Measurements from ENCODE around the gene KCNA3.
"Not testable (repeated sequence)": the region's sequence is repeated elsewhere in the genome, so short reads cannot be mapped to it uniquely, and the experiment has no call there.

The KCNA3 gene

DNA sequence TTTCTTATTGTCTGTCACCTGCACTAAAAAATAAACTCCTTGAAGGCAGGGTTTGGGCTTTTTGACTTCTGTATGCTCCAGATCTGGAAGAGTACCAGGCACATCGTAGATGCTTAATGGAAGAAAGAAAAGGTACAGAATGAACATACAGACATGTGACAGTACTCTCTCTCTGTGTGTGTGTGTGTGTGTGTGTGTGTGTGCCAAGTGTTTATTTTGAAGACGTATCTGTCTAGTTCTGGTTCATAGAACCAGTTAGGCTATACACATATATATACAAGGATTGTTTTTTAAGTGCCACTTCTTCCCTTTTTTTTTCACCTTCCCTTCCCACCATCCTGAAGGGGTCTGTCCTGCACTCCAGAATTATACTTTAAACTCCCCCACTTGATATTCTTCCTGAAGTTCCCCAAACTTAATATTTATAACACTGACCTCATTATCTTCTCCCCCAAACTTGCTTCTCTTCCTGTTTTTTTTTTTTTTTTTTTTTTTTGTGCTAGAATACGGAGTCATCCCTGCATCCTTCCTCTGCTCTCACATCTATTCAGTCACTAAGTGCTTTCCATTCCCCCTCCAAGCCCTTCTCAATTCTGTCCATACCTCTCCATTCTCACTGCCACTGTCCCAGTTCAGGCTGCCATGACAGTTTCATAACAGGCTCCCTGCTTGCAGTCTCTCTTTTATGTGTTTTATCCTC is 5.4 kb upstream of the KCNA3 start:
- DNase-seq (ENCODE audit: low read depth in 3 of 3, low spot score in 1 of 3): no peak

DNA sequence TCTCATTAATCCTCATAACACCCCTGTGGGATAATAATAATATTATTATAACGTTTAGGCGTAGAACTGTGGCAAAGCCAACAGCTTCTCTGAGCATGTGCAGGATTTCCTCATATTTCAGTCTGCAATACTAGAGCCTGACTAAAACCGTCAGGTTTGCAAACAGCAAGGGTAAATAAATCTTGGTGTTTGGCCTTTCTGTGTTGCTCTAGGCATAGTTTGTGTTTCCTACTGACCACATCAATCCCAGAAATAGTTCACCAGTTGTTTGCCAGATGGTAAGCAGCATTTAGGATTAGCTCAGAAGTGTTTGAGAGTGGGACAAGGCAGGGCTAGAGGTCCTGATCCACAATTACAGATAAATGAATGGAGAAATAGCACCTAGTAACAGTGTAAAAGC is 2.8 kb upstream of the KCNA3 start:
- DNase-seq (ENCODE audit: low read depth in 3 of 3, low spot score in 1 of 3): no peak

DNA sequence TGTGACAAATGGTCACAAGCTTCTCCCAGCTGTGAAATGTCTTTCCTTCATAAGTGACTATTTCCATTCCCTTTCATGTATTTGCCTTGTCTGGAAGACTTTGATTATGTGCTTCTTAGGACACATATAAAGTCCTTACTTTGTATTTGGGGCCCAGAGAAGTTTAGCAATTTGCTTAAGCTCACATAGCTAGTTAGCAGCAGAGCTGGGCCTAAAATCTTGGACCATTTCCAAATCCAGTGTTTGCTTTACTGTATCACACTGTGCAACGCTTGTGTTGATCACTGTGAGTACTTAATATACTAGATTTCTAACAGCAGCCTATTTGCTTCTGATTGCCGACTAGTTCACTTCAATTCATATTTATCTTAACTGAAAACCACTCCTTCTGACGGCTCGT is 2.2 kb upstream of the KCNA3 start:
- DNase-seq (ENCODE audit: low read depth in 3 of 3, low spot score in 1 of 3): no peak

DNA sequence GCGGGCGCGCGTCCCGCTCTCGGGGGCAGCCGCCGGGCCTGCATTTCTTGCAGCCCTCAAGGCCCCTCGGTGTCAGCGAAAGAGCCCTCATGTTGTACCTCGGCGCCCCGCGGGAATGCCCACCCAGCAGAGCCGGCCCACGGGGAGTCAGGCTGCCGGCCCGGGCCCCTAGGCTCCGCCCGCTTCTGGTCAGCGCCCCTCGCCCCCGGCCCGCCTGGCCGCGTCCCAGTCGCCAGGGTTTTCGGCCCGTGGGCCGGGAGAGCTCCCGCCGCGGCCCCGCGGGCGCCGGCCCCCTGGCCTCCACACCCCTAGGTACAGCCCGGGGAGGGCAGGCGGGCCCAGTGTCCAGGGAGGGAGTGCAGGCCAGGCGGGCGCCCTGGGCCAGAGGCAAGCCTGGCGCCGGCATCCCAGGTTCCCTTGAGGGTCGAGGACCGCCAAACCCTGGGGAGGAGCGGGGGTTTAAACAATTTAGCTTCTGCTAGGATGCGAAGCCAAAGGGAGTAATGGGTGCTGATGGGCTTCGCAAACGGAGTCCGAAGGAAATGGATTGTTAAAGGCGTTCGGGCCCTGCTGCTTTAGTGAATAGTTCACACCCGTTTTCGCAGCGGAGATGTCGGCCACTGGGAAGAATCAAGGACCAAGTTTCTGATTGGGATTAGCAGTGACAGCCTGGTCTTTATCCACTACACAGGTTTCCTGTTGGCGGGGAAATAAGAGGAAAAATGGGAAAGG is 486 bp upstream of the KCNA3 start:
- DNase-seq (ENCODE audit: low read depth in 3 of 3, low spot score in 1 of 3): no peak

DNA sequence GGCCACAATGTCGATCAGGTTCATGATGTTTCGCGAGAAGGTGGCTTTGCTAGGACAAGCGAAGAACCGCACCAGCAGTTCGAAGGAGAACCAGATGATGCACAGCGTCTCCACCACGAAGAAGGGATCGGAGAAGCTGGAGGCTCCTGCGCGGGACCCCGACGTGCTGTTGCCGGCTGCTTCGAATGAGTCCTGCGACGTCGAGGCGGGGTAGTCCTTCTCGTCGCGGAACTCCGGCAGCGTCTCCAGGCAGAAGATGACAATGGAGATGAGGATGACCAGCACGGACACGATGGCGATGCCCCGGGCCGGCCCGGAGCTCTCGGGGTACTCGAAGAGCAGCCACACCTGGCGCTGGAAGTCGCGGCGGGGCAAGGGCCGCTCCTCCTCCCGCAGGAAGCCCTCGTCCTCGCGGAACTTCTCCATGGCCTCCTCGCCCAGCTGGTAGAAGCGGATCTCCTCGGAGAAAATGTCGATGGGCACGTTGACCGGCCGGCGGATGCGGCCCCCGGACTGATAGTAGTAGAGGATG is 869 bp downstream of the KCNA3 start:
- DNase-seq (ENCODE audit: low read depth in 3 of 3, low spot score in 1 of 3): peak in 1 of 3 donors; percentile 12

DNA sequence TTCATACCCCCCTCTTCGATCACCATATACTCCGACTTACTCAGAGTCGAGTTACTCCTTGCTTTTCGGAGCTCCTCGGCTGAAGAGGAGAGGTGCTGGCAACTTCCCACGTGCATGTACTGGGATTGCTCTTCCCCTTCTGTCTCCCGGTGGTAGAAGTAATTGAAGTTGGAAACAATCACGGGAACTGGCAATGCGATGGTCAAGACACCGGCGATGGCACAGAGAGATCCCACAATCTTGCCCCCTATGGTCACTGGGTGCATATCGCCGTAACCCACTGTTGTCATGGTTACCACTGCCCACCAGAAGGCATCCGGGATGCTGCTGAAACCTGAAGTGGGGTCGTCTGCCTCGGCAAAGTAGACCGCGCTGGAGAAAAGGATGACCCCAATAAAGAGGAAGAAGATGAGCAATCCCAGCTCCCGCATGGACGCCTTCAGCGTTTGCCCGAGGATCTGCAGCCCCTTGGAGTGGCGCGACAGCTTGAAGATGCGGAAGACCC is 1.5 kb downstream of the KCNA3 start:
- peak in 1 of 3 donors; percentile 5 for DNase-seq (ENCODE audit: low read depth in 3 of 3, low spot score in 1 of 3)

DNA sequence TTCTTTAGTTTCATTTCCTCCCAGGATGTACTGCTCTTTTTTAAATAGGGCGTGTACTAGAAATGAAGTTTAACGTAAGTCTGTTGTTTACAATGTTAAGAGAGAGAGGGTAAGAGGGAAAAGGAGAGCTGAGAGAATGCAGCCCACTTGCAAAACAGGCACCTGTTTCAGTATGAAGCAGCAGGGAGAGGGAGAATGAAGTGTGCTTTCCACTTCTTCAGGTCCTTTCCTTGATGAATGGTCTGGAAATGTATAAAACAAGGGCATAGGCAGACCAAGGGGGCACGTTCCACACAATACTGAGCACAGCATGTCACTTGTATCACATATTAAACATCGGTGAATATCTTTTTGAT is 2.0 kb downstream of the KCNA3 start:
- DNase-seq (ENCODE audit: low read depth in 3 of 3, low spot score in 1 of 3): no peak

DNA sequence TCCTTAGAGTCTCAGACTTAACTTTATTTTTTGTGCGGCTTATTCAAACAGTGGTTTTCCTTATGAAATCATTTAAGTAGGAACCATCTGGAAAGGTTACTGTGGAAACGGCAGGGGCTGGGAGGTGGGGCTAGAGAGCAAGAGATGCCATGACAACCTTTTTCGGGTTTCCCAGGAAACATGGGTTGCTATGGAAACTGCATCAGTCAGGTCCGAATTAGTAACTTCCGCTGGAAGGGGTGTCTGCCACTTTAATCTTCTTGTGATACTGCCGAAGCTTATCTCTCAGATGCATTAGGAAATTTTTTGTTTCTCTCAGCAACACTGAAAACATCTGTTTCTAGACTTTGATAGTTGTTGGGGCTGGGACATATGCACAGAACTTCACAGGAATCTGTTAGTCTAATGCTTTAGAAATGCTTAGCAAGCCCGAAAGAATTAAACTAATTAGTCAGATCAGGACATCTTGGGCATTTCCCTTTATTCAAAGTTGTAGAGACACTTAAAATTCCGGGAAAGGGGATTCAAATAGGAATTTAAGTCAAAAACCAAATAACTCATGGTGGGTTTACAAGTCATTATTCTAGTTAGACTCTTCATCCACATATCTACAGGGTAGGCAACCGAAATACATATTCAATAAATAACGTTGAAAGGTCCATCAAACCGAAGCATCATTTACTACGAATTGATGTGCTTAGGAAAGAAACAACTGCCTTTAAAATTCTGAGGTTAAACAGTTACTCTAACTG is 2.6 kb downstream of the KCNA3 start:
- DNase-seq (ENCODE audit: low read depth in 3 of 3, low spot score in 1 of 3): peak; percentile 28 to 58 (median 37)

DNA sequence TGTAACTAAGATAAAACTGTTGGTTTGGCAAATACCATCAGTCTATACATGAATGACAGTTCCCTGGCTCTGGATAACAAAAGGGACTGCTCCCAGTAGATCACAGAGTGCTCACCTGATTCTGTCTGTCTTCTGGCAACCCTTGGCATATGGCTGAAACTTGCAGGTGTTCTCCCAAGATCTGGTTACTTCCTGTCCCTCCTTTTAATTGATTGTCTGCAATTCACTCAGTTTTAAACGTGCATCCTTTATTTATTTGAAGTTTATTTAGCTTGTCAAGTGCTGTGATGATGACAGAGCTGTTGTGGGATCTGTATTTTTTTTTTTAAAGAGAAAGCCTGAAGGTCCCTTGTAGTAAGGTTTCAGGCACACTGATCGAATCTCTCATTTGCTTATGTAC is 3.4 kb downstream of the KCNA3 start:
- no peak for DNase-seq (ENCODE audit: low read depth in 3 of 3, low spot score in 1 of 3)

DNA sequence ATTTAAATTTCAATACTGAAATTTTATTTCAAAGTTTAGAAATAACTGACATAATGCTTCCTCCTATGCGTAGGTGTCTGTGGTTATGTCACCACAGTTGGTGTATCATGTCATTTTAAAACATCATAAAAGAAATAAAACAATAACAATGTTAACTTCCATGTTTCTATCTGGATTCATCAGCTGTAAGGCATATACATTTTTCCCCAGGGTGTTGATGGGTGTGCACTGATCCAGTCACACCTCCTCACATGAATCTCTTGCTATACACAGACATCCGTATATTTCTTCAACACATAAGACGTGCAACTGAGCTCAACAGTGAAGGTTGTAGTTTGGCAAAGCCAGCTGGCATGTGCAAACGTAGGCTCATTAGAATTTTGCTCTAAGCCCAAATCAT is 6.2 kb downstream of the KCNA3 start:
- no peak for DNase-seq (ENCODE audit: low read depth in 3 of 3, low spot score in 1 of 3)

DNA sequence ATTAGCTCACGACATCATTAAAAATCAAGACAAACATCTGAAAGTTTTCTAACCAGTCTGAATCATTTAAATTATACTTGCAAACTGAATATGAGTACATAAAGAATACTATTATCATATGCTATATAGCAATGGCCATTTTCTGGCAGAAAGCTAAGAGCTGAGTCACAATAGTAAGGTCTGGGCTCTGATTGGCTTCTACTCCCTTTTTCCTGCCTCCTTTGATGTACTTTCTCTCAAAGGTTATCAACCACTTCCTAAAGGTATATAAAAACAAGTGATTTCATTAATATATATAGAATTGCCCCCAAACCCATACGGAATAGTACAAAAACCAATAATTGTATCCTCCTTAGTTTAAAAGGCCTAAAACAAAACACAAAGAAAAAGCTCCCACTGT is 7.0 kb downstream of the KCNA3 start:
- DNase-seq (ENCODE audit: low read depth in 3 of 3, low spot score in 1 of 3): no peak

DNA sequence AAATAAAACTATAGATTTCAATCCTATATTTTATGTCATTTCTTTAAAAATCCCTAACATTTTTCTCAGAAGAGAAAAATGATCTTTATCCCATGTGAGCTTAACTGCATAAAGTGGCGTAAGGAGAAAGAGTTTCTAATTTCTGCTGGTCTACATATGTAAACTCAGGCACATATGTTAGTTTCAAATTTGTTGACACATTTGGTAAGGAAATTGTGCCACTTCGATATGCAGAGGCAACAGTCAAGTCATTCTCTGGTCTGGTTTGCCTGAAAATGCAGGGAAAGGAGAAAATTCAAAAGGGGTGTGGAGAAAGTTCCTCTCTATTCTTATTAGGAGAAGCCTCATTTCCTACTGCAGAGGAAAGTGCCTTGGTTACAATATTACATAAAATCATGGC is 11.5 kb downstream of the KCNA3 start:
- no peak for DNase-seq (ENCODE audit: low read depth in 3 of 3, low spot score in 1 of 3)

DNA sequence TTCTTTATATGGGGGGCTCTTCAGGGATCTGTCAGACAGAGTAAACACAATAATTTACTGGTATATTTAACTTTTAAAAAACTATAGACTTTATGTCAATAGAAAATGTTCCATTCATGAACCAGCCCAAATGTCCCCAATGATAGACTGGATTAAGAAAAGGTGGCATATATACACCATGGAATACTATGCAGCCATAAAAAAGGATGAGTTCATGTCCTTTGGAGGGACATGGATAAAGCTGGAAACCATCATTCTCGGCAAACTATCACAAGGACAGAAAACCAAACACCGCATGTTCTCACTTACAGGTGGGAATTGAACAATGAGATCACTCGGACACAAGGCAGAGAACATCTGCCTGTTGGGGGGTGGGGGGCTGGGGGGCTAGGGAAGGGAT is 15.2 kb downstream of the KCNA3 start:
- DNase-seq (ENCODE audit: low read depth in 3 of 3, low spot score in 1 of 3): not testable (repeated sequence)

DNA sequence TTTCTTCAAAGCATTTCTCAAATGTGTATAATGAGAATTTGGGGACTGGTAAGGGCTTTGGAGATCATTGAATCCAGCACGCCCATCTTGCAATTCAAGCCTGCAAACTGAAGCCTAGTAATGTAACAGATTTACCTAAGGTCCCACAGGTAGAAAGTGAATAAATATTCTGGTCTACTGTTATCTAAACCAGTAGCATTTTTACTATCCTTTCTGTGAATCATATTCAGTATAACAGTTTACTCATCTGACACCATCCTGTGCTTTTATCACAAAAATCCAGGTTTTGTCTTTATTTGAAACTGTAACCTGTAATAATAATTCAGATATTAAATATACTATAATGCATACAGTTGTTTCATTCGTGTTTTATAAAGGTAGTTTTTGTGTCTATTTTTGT is 17.4 kb downstream of the KCNA3 start:
- no peak for DNase-seq (ENCODE audit: low read depth in 3 of 3, low spot score in 1 of 3)

DNA sequence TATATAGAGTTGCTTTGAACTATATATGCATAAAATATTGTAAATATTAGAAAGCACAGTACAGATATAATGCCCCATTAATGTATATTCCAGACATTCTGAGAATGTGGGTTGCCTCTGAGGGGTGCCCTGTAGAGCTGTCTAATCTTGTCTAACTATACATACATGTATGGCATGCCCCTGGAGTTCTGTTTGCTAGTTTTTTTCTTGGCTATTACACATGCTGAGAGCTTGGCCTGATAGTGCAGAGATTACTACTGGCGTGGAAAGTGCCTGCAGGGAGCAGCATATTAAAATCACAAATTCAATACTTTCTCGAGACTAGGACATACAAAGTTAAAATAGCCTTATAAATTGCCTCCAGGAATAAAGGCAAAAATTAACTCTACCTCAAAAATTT is 24.1 kb downstream of the KCNA3 start:
- no peak for DNase-seq (ENCODE audit: low read depth in 3 of 3, low spot score in 1 of 3)

DNA sequence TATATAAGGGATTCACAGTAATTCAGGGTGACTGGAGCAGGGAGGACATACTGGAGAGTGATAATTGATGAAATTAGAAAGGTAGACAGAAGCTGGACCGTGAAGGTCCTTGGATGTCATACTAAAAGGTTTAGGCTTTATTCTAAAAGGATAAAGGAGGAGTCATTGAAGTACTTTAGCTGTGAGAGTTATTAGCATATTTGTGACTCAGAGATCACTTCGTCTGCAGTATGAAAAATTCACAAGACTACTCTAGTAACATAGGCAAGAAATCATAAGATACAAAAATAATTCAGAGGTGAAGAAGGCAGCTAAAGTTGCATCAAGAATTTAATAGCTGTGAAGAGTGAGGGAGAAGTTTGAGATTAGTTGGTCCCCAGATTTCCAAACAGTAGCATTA is 26.3 kb downstream of the KCNA3 start:
- no peak for DNase-seq (ENCODE audit: low read depth in 3 of 3, low spot score in 1 of 3)

DNA sequence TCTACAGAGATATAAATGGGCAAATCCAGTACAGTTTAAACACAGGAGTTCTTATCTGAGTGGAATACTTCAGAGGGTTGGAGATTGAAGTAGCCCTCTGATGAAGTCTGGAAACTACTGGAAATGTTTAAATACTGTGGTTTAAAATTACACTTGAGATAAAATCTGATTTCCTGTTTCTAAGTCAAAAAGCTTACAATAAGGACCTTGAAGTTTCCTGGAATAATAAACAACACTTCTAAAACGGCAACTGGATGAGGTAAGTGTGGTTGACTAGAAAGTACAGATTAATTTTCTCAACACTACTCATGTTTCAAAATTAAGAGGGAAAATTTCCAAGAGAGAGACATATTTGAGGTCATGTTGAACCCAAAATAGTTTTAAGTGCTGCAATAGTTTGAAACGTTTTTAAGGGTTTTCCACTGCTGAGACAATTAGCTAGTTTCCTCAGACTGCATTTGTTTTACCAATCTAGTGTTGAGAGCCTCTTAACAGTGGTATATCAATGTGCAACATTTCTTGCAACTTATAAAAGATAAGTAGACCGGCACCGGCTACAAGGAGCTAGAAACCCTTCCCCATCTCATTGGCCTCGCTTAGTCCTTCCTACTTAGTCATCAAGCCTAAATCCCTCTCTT is 27.4 kb downstream of the KCNA3 start:
- no peak for DNase-seq (ENCODE audit: low read depth in 3 of 3, low spot score in 1 of 3)

DNA sequence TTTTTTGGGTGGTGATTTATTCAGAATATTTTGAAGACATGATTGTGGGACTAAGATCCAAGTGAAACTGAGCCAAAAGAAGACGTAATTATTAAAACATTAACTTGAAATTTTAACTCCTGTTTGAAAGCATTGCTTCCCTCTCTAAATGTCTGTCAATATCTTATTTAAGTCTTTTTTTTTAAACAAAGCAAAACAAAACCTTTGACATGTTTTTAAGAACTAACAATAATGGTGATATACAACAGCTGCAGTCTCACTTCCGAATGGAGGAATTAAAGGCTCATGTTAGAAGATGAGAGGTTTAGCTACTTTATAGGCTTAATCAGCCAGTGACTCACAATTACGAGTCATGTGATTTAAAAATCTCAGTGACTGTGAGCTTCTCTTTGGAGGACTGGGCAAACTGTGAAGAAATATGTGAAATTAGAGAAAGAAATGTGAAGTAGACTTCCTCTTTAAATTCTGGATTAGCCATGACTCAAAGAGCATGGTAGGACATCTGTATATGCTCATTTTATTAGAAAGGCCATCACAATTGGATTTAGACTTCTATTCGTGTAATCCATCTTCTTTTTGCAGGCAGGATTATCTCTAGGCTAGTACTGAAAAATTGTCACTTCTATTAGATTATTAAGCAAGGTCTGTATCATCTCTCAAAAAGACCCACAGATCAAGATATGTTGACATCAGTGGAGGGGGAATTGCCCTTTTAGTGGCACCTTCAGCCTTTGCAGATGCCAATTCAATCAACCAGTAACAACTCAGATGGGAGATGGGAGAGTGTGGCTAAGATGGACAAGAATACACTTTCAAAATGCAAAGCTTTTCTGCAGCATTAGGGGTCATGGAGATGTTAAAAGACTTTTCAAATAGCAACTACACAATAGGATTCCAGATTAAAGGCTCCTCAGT is 28.7 kb downstream of the KCNA3 start:
- no peak for DNase-seq (ENCODE audit: low read depth in 3 of 3, low spot score in 1 of 3)

DNA sequence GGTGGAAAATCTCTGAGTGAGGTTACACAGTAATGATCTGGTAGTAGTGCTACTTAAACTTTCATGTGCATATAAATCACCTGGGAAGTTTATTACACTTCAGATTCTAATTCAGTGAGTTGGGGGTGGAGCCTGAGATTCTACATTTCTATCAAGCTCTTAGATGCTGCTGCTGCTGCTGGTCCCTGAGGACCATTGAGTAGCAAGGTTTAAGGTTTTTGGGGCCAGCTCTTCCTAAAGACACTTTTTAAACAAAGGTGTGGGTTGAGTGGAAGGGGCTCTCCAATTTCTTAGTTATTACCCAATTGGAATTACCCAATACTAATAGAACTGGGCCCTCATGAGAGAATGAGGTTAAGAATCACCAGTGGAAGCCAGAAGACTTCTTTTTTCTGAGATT is 29.5 kb downstream of the KCNA3 start:
- DNase-seq (ENCODE audit: low read depth in 3 of 3, low spot score in 1 of 3): no peak

DNA sequence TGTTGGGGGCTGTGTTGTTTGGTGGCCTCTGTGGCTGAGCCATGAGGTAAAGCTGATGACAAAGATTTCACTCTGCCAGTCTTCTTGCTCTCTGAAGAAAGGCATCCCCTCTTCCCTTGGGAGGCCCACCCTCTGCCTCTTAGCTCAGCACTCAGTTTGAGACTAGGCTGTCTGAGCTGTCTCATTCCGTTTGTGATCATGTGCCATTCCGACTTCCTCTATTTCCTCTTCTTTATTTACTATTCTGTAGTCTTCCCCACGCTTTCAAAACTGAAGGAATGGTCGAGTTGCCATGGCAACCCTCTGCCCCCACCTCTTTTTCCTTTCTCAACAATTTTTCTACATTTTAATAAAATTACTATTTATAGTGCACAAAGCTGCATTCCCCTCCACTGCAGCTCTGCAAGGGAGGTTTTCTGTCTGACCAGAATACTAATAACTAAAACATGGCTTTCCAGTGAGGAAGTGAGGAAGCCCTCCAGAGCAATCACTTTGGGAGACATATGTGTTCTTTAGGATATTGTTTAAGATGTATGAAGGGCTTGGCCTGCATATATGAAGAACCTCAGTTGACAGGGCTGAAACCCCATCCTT is 30.8 kb downstream of the KCNA3 start:
- DNase-seq (ENCODE audit: low read depth in 3 of 3, low spot score in 1 of 3): no peak

Measured in stimulated activated CD4-positive, alpha-beta T cell treated with anti-CD3 and anti-CD28 coated beads, TNF-alpha, amount 100 ng/mL, for 1 hour (primary cell).